K562 (cell line): ENCODE results near the gene CCDC32. TPM values are rescaled to one million over a fixed set of nuclear protein-coding genes. Genes with fewer than 3 reads are reported as not detected.

ENCODE experiments used
- AFF1 ChIP-seq, 2 experiments: fragments of 450-650 bp; IDR thresholded peaks; 2 replicates each; pipeline ENCODE4 v1.6.1; 2018; ENCODE audit warnings: mild to moderate bottlenecking in 2 of 2, low read depth in 1 of 2; ENCODE audit not compliant: partially characterized antibody in 2 of 2
- ATF7 ChIP-seq: fragments of 450-650 bp; IDR thresholded peaks from 2 replicates; pipeline ENCODE4 v1.7.1; 2014; ENCODE audit warnings: mild to moderate bottlenecking, moderate library complexity
- DPF2 ChIP-seq: fragments of 450-650 bp; IDR thresholded peaks from 2 replicates; pipeline ENCODE4 v1.6.1; 2016
- FOSL1 ChIP-seq: fragments of 200-800 bp; sonication (Bioruptor generic); conservative IDR thresholded peaks from 2 replicates; pipeline ENCODE4 v1.6.1; 2016; ENCODE audit warnings: missing genetic modification characterization, missing compliant biosample characterization
- FOXJ2 ChIP-seq: fragments of 200-800 bp; sonication (Bioruptor generic); IDR thresholded peaks from 2 replicates; pipeline ENCODE4 v1.6.1; 2016; ENCODE audit warnings: missing genetic modification characterization, missing compliant biosample characterization
- FOXK2 ChIP-seq, 2 experiments: fragments of 450-650 bp; IDR thresholded peaks in 1 of 2; conservative IDR thresholded peaks in 1 of 2; 2 replicates each; pipeline ENCODE4 v1.6.1; 2016; ENCODE audit warnings: low read depth in 2 of 2, mild to moderate bottlenecking in 1 of 2
- GTF3C2 ChIP-seq: IDR thresholded peaks from 3 replicates; pipeline ENCODE4 v1.6.1; 2011; ENCODE audit warnings: borderline replicate concordance, mild to moderate bottlenecking, moderate library complexity; ENCODE audit not compliant: insufficient read length; ENCODE audit errors: extremely low read depth
- MCM5 ChIP-seq: fragments of 450-650 bp; IDR thresholded peaks from 2 replicates; pipeline ENCODE4 v1.6.1; 2016; ENCODE audit warnings: low read depth
- MED1 ChIP-seq: sonication (generic); formaldehyde crosslinking; IDR thresholded peaks from 2 replicates; pipeline ENCODE4 v1.8.1; 2023; ENCODE audit warnings: missing genetic modification reagents, borderline replicate concordance
- TAF7 ChIP-seq: fragments of 450-650 bp; IDR thresholded peaks from 2 replicates; pipeline ENCODE4 v1.6.1; 2016; ENCODE audit warnings: missing genetic modification characterization, missing compliant biosample characterization
- ZNF143 ChIP-seq: sonication (generic); formaldehyde crosslinking; IDR thresholded peaks from 2 replicates; pipeline ENCODE4 v1.9.0; 2022; ENCODE audit warnings: mild to moderate bottlenecking, missing genetic modification reagents
- polyA plus RNA-seq, 8 experiments: library from polyadenylated mRNA; depleted of rRNA in 4 of 8; stranded (reverse) in 5 of 8; unstranded in 3 of 8; fragments of >200 nt; fragmentation: Nextera tagmentation in 2 of 8; fragmentation: Illumina TruSeq in 1 of 8; extraction: Ambion mirVana in 2 of 8; extraction: Trizol in 1 of 8; gene quantifications; 2 replicates each; pipeline versions ENCODE4 v1.2.1 to v1.2.3, GENCODE V29; 2011 to 2014; ENCODE audit warnings: inconsistent platforms in 1 of 8, missing spikeins in 1 of 8
- total RNA-seq, 7 experiments: library from RNA; depleted of rRNA in 6 of 7; stranded (reverse); fragments of >200 nt in 6 of 7; fragmentation: Illumina TruSeq in 2 of 7; extraction: Trizol in 2 of 7; gene quantifications; 2 replicates each; pipeline versions ENCODE4 v1.2.1 to v1.2.3, GENCODE V29; 2011 to 2021; ENCODE audit warnings: low replicate concordance in 1 of 7
- TF ChIP-seq, protein P1 (sequence below): fragments of 250-450 bp; sonication (Bioruptor Pico); IDR thresholded peaks from 2 replicates; pipeline ENCODE4 v1.4.0; 2020; ENCODE audit warnings: mild to moderate bottlenecking, moderate library complexity
- TF ChIP-seq, protein P2 (sequence below): fragments of 450-650 bp; IDR thresholded peaks from 2 replicates; pipeline ENCODE4 v1.6.1; 2018; ENCODE audit not compliant: partially characterized antibody

CCDC32 gene
- total and polyA plus RNA-seq, 9 of the 15 experiments (the other 6 are each of a cell fraction or from before 2014, with no cell fraction given), result 22.2 to 94.8 (median 37.1) TPM

DNA sequence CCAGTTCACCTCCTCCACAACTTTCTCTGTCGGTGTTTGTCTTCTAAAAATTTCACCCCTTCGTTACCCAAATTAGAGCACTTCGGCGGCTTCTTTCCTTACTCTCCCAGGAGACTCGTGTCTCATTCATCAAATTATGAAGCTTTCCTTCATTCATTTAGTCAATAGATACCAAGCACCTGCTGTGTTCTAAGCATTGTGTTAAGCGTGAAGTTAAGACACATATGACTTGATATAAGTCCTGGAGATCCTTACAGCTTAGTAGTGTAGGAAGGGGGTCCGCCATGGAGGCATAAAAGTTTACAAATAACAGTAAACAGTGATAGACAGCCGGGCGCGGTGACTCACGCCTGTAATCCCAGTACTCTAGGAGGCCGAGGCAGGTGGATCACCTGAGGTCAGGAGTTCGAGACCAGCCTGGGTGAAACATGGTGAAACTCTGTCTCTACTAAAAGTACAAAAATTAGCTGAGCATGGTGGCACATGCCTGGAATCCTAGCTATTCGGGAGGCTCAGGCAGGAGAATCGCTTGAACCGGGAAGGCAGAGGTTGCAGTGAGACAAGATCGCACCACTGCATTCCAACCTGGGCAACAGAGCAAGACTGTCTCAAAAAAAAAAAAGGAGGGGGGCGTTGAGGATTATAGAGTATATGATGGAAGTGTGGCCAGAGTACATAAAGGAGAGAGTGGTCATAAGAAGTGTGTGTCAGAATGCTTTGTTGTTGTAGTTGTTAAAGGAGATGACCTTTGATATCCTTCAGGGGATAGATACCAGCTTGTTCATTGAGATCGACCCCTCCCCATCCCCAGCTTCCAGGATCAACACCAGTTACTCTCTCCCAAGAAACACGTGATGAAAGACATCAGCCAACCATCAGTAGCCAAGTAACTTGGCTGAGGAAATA is 744 bp upstream of the CCDC32 start (continued):
- TF ChIP-seq, protein P1, sequence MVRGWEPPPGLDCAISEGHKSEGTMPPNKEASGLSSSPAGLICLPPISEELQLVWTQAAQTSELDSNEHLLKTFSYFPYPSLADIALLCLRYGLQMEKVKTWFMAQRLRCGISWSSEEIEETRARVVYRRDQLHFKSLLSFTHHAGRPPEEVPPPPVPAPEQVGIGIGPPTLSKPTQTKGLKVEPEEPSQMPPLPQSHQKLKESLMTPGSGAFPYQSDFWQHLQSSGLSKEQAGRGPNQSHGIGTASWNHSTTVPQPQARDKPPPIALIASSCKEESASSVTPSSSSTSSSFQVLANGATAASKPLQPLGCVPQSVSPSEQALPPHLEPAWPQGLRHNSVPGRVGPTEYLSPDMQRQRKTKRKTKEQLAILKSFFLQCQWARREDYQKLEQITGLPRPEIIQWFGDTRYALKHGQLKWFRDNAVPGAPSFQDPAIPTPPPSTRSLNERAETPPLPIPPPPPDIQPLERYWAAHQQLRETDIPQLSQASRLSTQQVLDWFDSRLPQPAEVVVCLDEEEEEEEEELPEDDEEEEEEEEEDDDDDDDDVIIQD (CRISPR knock-in tag), result no peak
- TF ChIP-seq MCM5 (no peak), ZNF143 (no peak), FOSL1 (peak; percentile 73; the same call in 1 of the 2 replicates), GTF3C2 (peak; percentile 31), DPF2 (0 out of 2 replicates have a peak, but pooled peaks have one; percentile 38), TAF7 (peak; percentile 16; the same call in 1 of the 2 replicates), FOXJ2 (0 out of 2 replicates have a peak, but pooled peaks have one; percentile 0), MED1 (CRISPR knock-in tag) (no peak), AFF1 (IDR thresholded peaks at IDR 0.05; ENCODE audit: low read depth in 1 of 2, partially characterized antibody in 2 of 2) (peak in 1 of 2 experiments; percentile 38), ATF7 (peak; percentile 27; the same call in 1 of the 2 replicates), FOXK2 (conservative IDR thresholded peaks at IDR 0.05 in 1 of 2, IDR thresholded peaks at IDR 0.05 in 1 of 2; ENCODE audit: low read depth in 2 of 2) (0 out of 4 replicates have a peak, but pooled peaks of 1 of the 2 experiments have one; percentile 2)
- TF ChIP-seq, protein P2, sequence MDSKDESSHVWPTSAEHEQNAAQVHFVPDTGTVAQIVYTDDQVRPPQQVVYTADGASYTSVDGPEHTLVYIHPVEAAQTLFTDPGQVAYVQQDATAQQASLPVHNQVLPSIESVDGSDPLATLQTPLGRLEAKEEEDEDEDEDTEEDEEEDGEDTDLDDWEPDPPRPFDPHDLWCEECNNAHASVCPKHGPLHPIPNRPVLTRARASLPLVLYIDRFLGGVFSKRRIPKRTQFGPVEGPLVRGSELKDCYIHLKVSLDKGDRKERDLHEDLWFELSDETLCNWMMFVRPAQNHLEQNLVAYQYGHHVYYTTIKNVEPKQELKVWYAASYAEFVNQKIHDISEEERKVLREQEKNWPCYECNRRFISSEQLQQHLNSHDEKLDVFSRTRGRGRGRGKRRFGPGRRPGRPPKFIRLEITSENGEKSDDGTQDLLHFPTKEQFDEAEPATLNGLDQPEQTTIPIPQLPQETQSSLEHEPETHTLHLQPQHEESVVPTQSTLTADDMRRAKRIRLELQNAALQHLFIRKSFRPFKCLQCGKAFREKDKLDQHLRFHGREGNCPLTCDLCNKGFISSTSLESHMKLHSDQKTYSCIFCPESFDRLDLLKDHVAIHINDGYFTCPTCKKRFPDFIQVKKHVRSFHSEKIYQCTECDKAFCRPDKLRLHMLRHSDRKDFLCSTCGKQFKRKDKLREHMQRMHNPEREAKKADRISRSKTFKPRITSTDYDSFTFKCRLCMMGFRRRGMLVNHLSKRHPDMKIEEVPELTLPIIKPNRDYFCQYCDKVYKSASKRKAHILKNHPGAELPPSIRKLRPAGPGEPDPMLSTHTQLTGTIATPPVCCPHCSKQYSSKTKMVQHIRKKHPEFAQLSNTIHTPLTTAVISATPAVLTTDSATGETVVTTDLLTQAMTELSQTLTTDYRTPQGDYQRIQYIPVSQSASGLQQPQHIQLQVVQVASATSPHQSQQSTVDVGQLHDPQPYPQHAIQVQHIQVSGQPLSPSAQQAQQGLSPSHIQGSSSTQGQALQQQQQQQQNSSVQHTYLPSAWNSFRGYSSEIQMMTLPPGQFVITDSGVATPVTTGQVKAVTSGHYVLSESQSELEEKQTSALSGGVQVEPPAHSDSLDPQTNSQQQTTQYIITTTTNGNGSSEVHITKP, result peak; percentile 94
